Amniotic epithelial cell (primary cell): ENCODE measurements around the gene PGD.
"Not testable (repeated sequence)": the region's sequence is repeated elsewhere in the genome, so short reads cannot be mapped to it uniquely, and the experiment has no call there.

Source experiments
- DNase-seq: peaks from one replicate; pipeline ENCODE4 v3.0.0-alpha.2; 2010; ENCODE audit warnings: low read depth

Gene PGD

DNA sequence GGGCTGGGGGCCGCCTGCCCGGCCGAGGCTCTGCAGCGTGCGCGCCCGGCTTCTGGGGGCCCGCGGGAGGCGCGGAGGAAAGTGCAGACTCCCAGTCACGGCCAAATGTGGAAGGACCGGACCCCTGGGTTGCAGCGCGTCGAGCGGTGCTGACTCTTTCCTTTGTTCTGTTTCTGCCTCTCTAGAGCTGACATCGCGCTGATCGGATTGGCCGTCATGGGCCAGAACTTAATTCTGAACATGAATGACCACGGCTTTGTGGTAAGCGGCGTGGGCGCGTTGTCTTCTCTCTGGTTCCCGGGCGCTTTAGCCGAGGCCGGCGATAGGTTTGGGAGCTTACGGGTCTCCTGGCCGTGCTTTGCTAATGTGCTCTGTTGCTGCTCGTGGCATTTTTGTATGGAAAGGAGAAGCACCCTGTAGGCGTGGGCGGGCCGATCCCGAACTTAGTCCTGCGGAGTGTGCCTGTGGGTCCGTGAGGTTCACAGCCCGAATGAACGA lies 629 bp downstream of the PGD start:
- DNase-seq: peak; percentile 39

- no peak for DNase-seq
Observed at GRCh38 chr1:10400013-10400412, 1.1 kb downstream of the PGD start.

DNA sequence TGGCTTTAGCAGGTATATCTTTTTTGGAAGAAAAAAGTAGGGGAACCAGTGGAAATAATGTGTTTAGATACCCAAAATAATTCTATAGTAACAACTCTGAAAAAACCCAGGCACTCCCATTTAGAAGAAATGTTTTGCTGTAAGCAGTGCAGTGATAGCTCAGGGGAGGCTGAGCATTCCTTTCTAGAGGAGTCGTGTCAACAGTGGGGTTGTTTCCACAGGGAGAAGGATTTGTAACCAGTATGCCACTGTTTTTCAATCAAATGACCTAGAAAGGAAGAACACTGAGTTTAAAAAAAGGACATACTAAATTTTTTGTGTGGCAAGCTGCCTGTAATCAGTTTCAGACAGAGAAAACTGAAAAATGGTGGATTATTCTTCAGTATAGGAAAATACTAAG lies 2.4 kb downstream of the PGD start:
- DNase-seq: peak; percentile 73

DNA sequence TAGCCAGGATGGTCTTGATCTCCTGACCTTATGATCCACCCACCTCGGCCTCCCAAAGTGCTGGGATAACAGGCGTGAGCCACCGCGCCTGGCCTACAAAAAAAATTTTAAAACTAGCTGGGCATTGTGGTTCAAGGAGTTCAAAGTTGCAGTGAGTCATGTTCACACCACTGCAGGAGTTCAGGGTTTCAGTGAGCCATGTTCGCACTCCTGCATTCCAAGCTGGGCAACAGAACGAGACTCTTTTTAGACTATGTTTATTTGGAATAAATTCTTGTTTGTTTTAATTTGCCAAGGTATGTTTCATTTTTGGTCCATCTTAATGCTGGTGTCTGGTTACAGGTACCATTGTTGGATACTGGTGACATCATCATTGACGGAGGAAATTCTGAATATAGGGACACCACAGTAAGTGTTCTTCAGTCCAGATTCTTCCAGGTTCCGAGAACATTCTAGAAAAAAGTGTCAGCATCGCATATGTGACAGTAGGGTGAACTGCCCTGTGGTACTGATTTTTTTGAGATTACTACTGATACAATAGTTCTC lies 3.9 kb downstream of the PGD start:
- DNase-seq: peak; percentile 67

DNA sequence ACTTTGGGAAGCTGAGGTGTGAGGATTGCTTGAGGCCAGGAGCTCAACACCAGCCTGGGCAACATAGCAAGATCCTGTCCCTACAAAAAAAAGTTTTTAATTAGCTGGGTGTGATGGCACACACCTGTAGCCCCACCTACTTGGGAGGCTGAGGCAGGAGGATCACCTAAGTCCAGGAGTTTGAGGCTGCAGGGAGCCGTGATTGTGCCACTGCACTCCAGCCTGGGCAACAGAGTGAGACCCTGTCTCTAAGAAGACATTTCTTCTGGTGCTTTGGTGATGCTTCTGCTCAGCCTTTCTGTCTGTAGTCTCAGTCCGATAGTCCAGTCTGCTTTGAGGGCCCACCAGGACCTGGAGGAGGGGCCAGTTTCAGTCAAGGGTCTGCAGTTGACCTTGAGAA lies 8.3 kb downstream of the PGD start:
- DNase-seq: no peak

- peak; percentile 83 for DNase-seq
Observed at GRCh38 chr1:10415211-10415930, 16.5 kb downstream of the PGD start.

GRCh38 chr1:10415967-10416366 lies 17.1 kb downstream of the PGD start:
- not testable (repeated sequence) for DNase-seq

DNA sequence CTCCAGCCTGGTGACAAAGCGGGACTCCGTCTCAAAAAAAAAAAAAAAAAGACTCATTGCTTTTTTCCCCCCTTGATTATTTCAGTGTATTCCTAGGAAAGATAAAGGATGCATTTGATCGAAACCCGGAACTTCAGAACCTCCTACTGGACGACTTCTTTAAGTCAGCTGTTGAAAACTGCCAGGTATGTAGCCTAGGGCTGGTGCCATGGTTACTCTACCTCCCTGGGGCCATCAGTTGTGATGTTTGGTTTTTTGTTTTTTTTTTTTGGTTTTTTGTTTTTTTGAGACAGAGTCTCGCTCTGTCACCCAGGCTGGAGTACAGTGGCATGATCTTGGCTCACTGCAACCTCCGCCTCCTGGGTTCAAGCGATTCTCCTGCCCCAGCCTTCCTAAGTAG lies 19.9 kb downstream of the PGD start:
- DNase-seq: not testable (repeated sequence)

GRCh38 chr1:10419351-10419750 lies 20.5 kb downstream of the PGD start:
- DNase-seq: no peak

GRCh38 chr1:10421637-10422036 lies 22.8 kb downstream of the PGD start:
- DNase-seq: no peak

DNA sequence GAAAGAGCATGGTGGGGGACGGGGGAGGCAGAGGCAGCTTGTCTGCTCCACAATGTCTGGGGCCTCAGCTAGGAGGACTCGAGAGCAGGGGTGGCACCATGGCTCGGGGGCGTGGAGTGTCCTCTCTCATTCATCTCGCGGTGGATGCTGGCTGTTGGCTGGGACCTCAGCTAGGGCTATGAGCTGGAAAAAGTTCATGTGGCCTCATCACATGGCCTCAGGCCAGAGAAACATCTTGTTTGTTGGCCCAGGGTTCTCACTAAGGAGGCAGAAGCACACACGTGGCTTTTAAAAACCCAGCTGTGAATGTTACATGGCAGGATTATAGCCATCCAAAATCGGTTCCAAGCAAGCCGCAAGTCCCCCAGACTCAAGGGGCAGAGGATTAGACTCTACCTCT lies 25.2 kb downstream of the PGD start:
- DNase-seq: no peak

GRCh38 chr1:10424651-10425050 lies 25.8 kb downstream of the PGD start:
- no peak for DNase-seq

GRCh38 chr1:10425826-10426534 lies 27.1 kb downstream of the PGD start:
- not testable (repeated sequence) for DNase-seq

GRCh38 chr1:10426535-10426848 lies 27.6 kb downstream of the PGD start:
- not testable (repeated sequence) for DNase-seq

DNA sequence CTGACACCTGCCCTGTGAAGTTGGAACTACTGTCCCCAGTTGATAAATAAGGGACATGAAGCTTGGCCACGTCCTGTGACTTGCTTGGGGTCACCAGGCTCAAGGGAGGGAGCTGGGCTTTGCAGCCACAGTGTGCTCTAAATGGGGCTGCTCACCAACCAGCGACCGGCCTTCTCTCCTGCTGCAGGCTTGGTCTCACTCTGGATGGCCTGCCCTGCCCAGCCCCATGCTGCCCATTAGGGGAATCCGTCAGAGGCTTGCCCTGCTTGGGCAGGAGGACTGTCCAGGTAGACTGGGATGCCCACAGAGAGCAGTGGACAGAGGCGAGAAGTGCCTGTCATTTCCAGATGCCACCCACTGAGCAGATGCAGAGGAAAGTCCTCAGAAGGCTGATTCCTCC lies 30.1 kb downstream of the PGD start:
- no peak for DNase-seq

DNA sequence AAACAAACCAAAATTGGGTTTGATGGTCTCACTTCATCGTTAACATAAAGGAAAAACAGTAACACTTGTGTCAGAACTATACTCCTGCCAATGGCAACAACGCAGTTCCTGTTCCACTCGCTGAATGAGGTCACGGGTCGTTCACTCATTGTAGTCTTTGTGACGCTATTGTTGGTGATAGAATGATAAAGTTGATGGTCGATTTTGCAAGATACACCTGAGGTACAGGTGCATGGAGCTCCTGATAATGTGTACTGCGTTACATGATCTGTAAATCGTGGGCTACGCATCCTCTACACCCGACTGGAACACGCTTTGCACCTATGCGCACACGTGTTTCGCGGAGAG lies 31.0 kb downstream of the PGD start:
- DNase-seq: no peak

DNA sequence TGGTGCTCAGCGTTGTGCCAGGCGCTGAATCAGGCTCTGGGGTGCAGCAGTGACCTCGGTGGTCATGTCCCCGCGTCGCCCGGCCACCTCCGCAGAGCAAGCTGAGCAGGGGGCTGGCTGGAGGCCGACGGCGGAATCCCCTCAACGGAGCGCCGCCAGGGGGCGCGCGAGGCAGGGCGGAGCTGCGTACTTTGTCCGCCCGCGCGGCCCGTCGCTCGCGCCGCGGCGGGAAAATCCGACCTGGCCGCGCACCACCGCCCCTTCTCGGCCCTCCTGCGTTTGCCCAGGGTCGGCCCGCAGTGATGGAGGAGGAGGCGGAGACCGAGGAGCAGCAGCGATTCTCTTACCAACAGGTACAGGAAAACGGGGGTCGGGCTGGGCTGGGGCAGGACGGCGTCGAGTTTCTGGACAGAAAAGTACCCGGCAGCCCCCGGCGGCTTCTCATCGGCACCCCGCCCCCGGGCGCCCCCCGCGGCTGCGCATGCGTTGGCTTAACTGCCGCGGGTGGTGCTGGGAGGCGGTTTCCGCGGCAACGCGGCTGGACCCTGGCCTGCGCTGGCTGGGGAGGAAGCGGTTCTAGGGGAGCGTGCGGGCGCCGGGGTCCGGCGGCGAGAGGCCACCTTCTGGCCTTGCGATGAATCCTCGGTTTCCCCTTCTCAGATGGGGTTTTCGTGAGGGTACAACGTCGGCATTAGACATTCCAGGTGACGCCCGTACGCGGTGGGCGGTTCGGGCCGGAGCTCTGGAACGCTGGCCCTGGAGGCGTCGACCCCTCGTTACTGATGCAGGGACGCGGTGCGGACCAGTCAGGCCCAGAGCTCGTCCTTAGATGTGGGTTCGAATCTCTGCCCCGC lies 31.6 kb downstream of the PGD start, which contains the start of gene CENPS:
CENPS (plus strand) TSS at position 218 of the 854 bp plus-strand sequence; CDS start at position 303, 85 bp downstream.
- DNase-seq: peak; percentile 69

DNA sequence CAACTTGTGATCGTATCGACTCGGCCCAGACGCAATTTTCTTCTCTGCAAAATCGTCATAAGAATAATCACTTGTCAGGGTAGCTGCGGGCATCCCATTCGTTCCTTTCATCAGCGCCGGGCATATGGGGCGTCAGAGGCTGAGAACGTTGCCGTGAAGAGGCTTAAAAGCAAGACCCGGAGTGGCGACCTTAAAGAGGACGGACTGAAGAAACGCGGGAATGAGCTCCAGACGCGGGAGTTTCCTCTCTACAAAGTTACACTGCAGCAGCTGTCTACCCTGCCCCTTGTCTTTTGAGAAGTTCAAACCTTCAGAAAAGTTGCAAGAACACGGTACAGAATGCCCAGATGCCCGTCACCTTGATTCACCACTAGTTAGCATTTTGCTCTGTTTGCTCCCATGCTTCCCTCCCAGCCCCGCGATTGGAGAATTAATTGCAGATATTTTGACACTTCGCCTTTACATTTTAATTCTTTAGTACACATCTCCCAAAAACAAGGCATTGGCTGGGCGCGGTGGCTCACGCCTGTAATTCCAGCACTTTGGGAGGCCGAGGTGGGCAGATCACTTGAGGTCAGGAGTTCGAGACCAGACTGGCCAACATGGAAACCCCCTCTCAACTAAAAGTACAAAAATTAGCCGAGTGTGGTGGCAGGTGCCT lies 32.3 kb downstream of the PGD start:
- DNase-seq: peak; percentile 23

DNA sequence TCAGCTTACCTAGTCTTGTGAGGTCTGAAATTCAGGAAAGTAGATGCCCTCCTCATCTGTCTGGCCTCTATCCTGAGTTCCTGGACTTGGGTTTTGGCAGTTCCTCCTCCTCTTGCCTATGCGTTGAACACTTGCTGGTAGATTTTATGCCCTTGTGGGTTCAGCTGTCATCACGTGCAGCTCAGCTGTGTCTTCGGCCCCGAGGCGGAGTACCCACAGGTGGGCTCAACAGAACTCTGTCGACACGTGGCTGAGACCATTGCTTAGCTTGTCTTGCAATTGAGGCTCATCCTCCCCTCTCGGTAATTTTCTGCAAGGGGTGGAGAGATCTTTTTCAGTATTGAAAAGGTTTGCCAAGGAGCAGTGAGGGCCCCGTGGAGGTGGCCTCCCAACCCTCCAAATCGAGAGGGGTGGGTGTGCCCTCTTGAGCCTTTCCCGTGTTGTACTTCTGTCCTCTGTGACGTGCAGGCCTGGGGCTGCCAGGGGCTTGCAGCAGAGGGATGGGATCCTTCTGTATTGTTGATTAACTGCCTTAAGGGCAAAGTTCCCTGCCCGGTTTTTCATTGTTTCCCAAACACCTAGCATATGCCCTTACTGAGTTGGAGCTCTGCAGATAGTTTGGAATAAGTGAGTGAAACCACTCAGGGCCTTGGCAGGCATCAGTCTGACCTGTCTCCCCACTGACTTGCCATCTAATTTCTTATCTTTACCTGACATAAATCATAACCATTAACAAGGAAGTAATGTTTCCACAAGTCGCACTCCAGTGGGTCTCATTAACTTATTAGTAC lies 34.2 kb downstream of the PGD start:
- DNase-seq: no peak

DNA sequence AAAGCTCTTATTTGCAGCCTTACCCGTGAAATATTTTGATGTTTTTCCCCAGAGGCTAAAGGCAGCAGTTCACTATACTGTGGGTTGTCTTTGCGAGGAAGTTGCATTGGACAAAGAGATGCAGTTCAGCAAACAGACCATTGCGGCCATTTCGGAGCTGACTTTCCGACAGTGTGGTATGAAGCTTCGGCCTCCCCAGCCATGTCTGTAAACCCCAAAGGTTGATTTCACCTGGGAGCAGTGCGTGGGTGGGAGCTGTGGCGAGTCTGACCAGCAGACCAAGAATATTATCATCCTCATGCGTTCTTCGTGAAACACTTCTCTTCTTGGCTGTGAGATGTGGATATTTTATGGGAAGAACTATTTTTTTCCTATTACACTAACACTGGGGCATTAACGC lies 34.9 kb downstream of the PGD start:
- DNase-seq: no peak

GRCh38 chr1:10434590-10434989 lies 35.7 kb downstream of the PGD start:
- DNase-seq: no peak
